RWPE2 (cell line): ENCODE measurements around the gene ATP6V0C.
"Not testable (repeated sequence)": the region's sequence is repeated elsewhere in the genome, so short reads cannot be mapped to it uniquely, and the experiment has no call there.

Source experiments
- ATAC-seq: fragments of 200-7000 bp; cut with Tn5 transposase; 3 replicates; pipeline ENCODE4 v1.9.1; 2021; ENCODE audit warnings: low read depth
- DNase-seq: peaks from one replicate; pipeline ENCODE4 v3.0.0-alpha.2; 2020; ENCODE audit warnings: low spot score
- H3K27ac ChIP-seq: fragments of 450-650 bp; 2 replicates; pipeline ENCODE4 v1.5.1; 2017; ENCODE audit warnings: mild to moderate bottlenecking; ENCODE audit not compliant: poor library complexity, severe bottlenecking
- H3K27me3 ChIP-seq: fragments of 250-450 bp; sonication (Bioruptor Pico); 2 replicates; pipeline ENCODE4 v1.5.1; 2021; ENCODE audit warnings: mild to moderate bottlenecking, moderate library complexity; ENCODE audit not compliant: insufficient read depth, poor library complexity, severe bottlenecking
- H3K36me3 ChIP-seq: fragments of 250-450 bp; sonication (Bioruptor Pico); 2 replicates; pipeline ENCODE4 v1.5.1; 2020; ENCODE audit warnings: low read depth, mild to moderate bottlenecking, moderate library complexity
- H3K4me1 ChIP-seq: fragments of 250-450 bp; sonication (Bioruptor Pico); 2 replicates; pipeline ENCODE4 v1.5.1; 2021; ENCODE audit warnings: mild to moderate bottlenecking, moderate library complexity; ENCODE audit not compliant: insufficient read depth, poor library complexity, severe bottlenecking
- H3K4me3 ChIP-seq: fragments of 250-450 bp; sonication (Bioruptor Pico); 2 replicates; pipeline ENCODE4 v1.5.1; 2021; ENCODE audit warnings: mild to moderate bottlenecking, moderate library complexity; ENCODE audit not compliant: severe bottlenecking
- H3K9me3 ChIP-seq: fragments of 250-450 bp; sonication (Bioruptor Pico); 2 replicates; pipeline ENCODE4 v1.5.1; 2021; ENCODE audit warnings: mild to moderate bottlenecking, moderate library complexity; ENCODE audit not compliant: severe bottlenecking
- TF ChIP-seq, protein P1 (sequence below): fragments of 450-650 bp; IDR thresholded peaks from one replicate; pipeline ENCODE4 v1.5.1; 2017; ENCODE audit warnings: mild to moderate bottlenecking, moderate library complexity; ENCODE audit not compliant: poor library complexity, severe bottlenecking

ATP6V0C gene

GRCh38 chr16:2477327-2477726, 36.4 kb upstream of the ATP6V0C start:
- Histone ChIP-seq H3K27me3 (peaks cover under 1% of the 10 kb centered on the region), H3K9me3 (no peaks in the 10 kb centered on the region), H3K4me1 (no peaks in the 10 kb centered on the region), H3K27ac (no peak overlapping the region), H3K4me3 (no peak overlapping the region), H3K36me3 (no peaks in the 10 kb centered on the region)
- DNase-seq (no peak), ATAC-seq (no peak)
- TF ChIP-seq, protein P1, sequence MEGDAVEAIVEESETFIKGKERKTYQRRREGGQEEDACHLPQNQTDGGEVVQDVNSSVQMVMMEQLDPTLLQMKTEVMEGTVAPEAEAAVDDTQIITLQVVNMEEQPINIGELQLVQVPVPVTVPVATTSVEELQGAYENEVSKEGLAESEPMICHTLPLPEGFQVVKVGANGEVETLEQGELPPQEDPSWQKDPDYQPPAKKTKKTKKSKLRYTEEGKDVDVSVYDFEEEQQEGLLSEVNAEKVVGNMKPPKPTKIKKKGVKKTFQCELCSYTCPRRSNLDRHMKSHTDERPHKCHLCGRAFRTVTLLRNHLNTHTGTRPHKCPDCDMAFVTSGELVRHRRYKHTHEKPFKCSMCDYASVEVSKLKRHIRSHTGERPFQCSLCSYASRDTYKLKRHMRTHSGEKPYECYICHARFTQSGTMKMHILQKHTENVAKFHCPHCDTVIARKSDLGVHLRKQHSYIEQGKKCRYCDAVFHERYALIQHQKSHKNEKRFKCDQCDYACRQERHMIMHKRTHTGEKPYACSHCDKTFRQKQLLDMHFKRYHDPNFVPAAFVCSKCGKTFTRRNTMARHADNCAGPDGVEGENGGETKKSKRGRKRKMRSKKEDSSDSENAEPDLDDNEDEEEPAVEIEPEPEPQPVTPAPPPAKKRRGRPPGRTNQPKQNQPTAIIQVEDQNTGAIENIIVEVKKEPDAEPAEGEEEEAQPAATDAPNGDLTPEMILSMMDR = no peak

GRCh38 chr16:2478279-2478678, 35.5 kb upstream of the ATP6V0C start:
- Histone ChIP-seq H3K27ac (no peak overlapping the region), H3K4me1 (no peaks in the 10 kb centered on the region), H3K9me3 (no peaks in the 10 kb centered on the region), H3K36me3 (no peaks in the 10 kb centered on the region), H3K27me3 (no peaks in the 10 kb centered on the region), H3K4me3 (no peak overlapping the region)
- TF ChIP-seq, protein P1 = no peak
- DNase-seq (no peak), ATAC-seq (no peak)

DNA sequence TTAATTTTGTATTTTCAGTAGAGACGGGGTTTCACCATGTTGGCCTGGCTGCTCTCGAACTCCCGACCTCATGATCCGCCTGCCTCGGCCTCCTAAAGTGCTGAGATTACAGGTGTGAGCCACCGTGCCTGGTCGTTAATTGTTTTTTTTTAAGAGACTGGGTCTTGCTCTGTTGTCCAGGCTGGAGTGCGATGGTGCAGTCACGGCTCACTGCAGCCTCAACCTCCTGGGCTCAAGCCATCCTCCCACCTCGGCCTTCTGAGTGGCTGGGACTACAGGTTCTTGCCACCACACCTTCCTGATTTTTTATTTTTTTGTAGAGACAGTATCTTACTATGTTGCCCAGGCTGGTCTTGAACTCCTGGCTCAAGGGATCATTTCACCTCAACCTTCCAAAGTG, 33.8 kb upstream of the ATP6V0C start:
- not testable (repeated sequence) for H3K4me1 ChIP-seq, H3K27me3 ChIP-seq, ATAC-seq, H3K27ac ChIP-seq, H3K9me3 ChIP-seq, H3K36me3 ChIP-seq, DNase-seq, H3K4me3 ChIP-seq

- TF ChIP-seq, protein P1 = no peak
- ATAC-seq = no peak
- no peak for DNase-seq
- H3K4me1 ChIP-seq = no peaks in the 10 kb centered on the region
- no peak overlapping the region for H3K27ac ChIP-seq
- no peaks in the 10 kb centered on the region for H3K9me3 ChIP-seq
- H3K4me3 ChIP-seq = no peak overlapping the region
- no peaks in the 10 kb centered on the region for H3K27me3 ChIP-seq
- H3K36me3 ChIP-seq = no peaks in the 10 kb centered on the region
Observed at GRCh38 chr16:2480948-2481347, 32.8 kb upstream of the ATP6V0C start.

DNA sequence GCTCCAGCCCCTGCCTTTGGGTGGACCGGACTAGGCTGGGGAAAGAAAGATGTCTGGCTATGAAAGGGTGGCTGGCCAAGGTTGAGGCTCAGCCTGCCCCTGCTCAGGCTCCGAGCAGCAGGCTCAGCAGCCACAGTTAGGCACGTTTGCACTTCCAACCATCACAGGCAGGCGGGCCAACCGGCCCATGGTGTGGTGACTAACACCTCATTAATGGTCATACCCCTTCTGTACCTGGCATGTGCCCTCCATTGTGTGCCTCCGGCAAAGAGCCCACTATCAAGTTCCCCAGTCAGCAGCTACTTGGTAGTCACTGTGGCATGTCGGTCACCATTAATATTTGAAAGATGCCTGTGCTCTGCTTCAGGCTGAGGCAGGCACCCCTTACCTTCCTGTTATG, 32.1 kb upstream of the ATP6V0C start:
- H3K36me3 ChIP-seq = no peaks in the 10 kb centered on the region
- H3K4me1 ChIP-seq = no peaks in the 10 kb centered on the region
- TF ChIP-seq, protein P1 = no peak

DNA sequence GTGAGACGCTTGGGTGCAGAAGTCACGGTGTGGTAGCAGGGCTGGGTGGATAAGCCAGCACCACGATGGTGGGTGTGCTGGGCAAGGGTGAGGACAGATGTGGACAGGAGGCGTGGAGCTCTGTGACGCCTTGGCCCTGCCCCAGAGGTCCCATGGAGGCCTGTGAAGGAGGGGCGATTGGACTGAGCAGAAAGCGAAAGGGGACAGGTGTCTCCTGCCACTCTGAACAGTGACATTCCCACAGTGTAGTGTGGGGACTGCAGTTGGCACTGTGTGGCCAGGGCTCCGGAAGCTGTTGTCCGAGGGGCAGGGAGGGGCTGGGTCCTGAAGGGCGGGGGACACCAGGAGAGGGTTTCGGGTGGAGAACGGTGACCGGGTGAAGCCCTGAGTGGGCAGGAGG, 31.5 kb upstream of the ATP6V0C start:
- TF ChIP-seq, protein P1 = no peak
- ATAC-seq (no peak), DNase-seq (no peak)
- Histone ChIP-seq H3K4me1 (no peaks in the 10 kb centered on the region), H3K9me3 (no peaks in the 10 kb centered on the region), H3K27ac (no peak overlapping the region), H3K4me3 (no peak overlapping the region), H3K36me3 (no peaks in the 10 kb centered on the region), H3K27me3 (no peaks in the 10 kb centered on the region)

More for the DNA sequence above, 32.1 kb upstream of the ATP6V0C start:
- H3K27me3 ChIP-seq = no peaks in the 10 kb centered on the region
- no peak for ATAC-seq
- H3K27ac ChIP-seq = no peak overlapping the region
- no peak for DNase-seq
- H3K4me3 ChIP-seq = no peak overlapping the region
- H3K9me3 ChIP-seq = no peaks in the 10 kb centered on the region
